OCI-LY7 (cell line): ENCODE measurements around the gene ALOX5.

Experiments
- EZH2phosphoT487 ChIP-seq: fragments of 200-600 bp; sonication (generic); IDR thresholded peaks from 2 replicates; pipeline ENCODE4 v1.6.1; 2018; ENCODE audit warnings: low read depth, borderline replicate concordance, mild to moderate bottlenecking, mixed run types, antibody characterized with exemption, low read length, moderate library complexity, mixed read lengths
- TF ChIP-seq, protein P1 (sequence below): fragments of 200-600 bp; sonication (generic); conservative IDR thresholded peaks from 2 replicates; pipeline ENCODE4 v1.5.1; 2014; ENCODE audit warnings: mild to moderate bottlenecking, antibody characterized with exemption, low read length, moderate library complexity, mixed read lengths

DNA sequence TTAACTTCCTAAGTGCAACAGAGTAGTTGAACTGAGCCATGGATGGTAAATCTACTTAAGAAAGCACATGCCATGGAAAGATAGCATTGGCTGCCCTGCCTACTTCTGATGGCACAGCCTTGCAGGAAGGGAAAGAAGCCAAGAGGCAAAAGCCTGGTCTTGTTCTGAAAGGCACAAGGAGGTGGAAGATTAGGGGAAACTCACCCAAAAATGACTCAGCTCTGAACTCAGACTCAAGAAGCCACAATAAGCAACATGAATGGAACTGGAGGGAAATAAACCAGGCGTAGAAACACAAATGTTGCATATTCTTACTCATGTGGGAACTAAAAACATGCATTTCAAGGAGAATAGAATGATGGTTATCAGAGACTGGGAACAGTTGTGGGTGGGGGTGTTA lies 20.8 kb upstream of the ALOX5 start:
- TF ChIP-seq, protein P1, sequence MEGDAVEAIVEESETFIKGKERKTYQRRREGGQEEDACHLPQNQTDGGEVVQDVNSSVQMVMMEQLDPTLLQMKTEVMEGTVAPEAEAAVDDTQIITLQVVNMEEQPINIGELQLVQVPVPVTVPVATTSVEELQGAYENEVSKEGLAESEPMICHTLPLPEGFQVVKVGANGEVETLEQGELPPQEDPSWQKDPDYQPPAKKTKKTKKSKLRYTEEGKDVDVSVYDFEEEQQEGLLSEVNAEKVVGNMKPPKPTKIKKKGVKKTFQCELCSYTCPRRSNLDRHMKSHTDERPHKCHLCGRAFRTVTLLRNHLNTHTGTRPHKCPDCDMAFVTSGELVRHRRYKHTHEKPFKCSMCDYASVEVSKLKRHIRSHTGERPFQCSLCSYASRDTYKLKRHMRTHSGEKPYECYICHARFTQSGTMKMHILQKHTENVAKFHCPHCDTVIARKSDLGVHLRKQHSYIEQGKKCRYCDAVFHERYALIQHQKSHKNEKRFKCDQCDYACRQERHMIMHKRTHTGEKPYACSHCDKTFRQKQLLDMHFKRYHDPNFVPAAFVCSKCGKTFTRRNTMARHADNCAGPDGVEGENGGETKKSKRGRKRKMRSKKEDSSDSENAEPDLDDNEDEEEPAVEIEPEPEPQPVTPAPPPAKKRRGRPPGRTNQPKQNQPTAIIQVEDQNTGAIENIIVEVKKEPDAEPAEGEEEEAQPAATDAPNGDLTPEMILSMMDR, result no peak
- TF ChIP-seq EZH2phosphoT487, result no peak
